GM19240 (cell line): Measurements from ENCODE around the gene FAN1.

Experiments used
- DNase-seq: peaks from one replicate; pipeline ENCODE4 v3.0.0; 2011; ENCODE audit warnings: low spot score; ENCODE audit not compliant: insufficient read length

Gene FAN1

DNA sequence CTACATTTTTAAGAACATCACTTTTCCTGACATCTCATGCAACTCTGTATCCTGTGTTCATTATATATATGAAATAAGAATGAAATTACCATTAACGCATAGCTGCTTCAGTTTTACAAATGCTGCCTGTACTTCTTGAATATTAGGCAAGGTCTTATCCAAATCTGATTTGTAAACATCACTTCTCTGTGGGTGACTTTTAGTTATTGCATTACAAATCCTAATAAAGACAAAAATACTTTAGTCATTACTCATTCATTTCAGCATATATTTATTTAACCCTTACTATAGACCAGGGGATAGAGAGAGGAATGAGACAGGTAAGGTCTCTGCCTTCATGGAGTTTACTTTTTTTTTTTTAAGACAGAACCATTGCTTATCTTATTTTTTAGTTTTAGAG lies 51.0 kb downstream of the FAN1 start:
- no peak for DNase-seq

DNA sequence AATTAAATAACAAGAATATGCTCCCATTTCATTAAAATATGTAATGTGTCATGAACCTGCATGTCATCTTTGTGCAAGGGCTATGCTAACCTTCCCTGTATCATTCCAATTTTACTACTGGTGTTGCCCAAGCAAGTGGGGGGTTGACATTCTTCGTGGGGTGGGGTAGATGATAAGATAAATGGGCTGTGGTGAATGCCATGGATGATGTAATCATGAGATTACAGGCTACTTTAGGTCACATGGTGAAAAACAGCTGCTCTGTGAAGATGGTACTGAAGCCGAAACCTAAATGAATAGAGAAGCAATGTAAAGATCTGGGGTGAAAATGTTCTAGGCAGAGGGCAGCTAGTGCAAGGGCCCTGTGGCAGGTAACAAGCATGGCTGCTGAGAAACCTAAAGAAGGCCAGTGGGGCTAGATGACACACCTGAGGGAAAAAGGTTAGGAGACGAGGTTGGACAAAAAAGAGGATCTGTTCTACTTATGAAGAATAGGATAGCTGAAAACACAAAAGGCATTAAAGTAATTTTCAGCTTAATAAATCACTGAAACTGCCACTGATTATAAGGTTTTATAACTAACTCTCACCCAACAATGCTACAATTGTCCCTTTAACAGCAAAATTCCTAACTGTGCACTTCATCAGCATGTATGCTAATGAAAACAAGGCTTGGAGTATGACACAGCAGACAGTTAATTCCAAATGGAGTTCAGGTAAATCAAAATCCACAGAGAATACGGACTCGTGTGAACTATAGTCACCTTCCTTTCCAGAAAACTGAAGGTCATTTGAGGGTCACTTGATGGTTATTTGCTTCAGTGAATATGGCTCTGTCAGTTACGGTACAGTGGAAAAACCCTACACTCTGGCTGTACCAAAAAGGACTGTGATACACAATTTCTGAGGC lies 52.8 kb downstream of the FAN1 start:
- DNase-seq: no peak

DNA sequence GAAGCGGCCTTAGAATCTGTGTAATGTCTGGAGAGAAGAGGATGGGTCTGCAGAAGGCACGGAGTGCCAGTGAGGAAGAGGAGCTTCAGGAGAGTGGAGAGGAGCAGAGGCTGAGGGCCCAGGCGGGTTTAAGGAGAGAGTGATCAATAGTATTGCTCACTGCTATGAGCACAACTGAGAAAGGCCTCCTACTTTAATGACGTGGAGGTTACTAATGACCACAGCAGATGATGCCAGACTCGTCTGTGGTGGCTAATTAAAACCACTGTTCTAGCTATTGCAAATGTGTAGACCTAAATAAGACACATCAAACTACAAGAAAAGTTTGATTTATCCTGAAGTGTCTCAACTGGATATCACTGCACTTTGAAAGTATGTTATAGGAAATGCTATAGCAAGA lies 54.5 kb downstream of the FAN1 start:
- no peak for DNase-seq

DNA sequence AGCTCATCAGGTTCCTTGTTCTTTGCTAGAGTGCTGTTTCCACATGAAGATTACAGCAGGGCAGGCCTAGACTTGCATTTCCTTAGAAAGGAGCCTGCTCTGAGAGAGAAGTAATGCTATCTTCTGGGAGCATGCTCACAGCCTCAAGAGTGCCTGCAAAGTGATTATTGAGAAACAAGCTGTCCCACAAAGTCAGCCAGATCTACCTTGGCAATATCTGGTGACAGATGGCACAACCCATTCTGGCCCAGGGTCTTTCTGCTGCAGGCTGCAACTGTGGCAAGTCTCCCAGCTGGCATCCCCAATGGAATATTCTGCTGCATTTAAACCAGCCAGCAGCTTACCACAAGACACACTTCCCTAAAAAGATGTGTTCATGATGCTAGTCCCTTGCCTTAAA lies 58.4 kb downstream of the FAN1 start:
- DNase-seq: no peak

DNA sequence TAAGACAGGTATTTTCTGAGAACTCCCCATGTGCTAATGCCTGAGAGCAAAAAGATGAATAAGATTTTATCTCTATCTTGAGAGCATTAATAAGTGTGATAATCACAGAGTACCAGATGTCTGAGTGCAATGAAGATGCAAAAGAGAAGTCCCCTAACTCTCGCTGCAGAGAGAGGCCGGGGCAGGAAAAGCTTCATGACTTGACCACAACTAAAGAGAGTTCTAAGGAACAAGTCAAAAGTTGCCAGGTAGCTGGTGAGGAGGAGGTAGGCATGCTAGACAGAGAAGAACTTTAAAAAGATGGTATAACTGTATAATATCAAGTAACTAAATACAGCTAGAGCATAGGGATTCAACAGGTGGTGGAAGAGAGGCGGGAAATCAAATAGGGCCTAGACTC lies 58.9 kb downstream of the FAN1 start:
- DNase-seq: no peak

DNA sequence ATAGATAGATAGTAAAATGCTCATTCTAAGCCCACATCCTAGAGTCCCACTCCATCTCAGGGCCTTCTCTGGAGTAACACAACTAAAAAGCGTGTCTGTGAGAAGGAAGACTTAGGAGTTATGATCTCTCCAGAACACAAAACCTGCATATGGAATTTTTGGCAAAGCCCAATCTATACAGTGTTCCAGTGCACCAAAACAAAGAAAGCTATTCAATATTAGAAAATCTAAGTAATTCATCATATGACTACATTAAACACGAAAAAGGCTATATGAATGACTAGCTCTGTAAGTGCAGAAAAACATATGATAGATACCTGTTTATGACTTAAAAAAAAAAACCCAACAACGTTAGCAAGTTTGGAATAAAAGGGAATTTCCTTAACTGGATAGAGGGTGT lies 60.0 kb downstream of the FAN1 start:
- no peak for DNase-seq

DNA sequence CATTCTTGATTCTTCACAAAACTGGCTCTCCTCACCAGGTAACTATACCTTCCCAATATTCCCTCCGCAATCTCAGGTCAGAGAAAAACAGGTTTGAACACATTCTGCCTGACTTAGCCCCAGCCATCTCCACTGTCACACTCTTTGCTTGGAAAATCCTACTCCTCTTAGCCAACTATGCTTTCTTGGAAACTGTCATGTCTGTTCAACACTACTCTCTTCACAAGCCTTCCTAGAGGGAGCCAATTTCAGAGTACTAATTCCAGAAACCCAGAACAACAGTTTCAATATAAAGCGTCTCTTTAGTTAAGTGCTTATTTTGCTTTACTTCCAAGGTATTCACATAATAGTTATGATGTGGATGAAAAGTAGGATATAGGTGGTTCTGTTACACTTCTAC lies 66.0 kb downstream of the FAN1 start:
- no peak for DNase-seq

DNA sequence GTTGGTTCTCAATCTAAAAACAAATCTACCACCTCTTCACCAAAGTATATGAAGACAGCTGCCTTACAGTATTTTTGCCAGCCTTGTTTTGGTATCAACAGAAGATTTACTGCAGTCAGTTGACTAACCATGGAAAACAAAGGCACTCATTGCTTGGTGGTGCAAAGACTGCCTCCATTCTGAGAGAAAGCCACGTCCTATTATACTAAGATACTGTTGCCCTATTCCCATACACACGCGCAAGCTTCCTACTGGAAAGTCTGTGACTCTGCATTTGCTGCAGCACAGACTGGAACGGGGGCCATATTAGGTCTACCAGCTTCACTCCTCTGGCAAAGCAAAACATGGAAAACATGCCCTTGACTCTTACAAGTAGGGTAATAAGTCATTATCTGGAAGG lies 69.7 kb downstream of the FAN1 start:
- DNase-seq: no peak

DNA sequence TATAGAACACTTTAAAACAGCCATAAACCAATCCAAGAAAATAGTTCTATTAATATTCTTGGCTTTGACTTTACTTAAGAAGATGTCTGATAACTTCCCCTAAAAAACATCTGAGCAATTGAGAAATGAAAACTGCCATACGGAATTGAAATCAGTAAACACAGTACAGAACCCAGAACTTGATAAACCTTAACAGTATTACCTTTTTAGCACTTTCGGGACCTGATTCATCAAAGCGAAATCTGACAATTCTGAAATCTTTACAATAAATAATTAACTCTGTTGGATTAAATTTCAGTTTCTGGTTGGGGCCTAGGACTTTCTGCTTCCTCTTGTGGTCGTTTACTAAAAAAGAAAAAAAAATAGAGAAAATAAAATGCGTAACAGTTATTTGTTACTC lies 70.4 kb downstream of the FAN1 start:
- DNase-seq: no peak

DNA sequence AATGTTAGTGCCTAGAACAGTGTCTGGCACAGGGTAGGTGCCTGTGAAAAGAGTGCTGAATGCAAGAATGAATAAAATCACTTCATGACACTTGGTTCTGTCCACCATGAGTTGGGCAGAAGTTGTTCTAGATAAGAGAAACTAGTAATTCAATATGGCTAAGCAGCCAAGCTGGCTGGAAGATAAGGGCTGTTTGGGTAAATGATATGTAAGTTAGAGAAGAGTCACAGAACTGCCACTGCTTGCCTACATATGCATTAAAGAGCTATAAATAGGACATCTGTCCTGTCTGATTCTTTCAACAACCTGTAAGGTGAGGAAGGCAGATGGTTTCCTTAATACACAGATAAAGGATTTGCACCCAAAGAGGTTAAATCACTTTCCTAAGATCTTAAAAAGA lies 74.6 kb downstream of the FAN1 start:
- DNase-seq: no peak

DNA sequence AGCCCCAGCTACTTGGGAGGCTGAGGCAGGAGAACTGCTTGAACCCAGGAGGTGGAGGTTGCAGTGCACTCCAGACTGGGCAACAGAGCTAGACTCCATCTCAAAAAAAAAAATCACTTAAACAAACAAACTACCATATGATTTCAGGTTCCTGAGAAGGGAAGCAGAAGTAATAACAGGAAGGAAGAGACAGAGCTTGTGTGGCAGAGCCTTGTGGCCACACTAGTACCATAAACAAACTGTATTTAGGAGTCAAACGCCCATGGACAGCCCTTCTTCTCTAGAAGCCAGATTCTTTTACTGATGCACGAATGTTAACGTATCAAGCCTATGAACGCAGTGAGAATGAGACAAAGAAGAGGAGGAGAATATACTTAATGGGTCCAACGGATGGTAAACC lies 75.7 kb downstream of the FAN1 start:
- no peak for DNase-seq

DNA sequence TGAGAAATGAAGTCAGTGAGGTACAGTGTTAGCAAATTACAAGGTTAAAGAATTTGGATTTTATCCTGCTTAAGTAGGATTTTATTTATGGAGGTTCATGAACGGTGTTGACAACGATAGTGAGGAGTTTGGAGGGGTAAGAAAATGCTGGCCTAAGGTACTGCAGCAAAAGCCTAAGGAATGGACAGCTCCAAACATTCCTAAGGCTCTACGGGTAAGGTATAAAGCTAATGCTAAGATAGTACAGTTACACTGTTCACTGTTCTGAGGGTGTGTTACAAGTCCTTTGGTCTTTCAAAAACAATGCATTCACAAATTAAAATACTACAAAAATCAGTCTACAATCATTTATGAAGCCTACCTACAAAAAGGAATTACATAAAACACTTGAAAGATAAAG lies 80.4 kb downstream of the FAN1 start:
- no peak for DNase-seq

DNA sequence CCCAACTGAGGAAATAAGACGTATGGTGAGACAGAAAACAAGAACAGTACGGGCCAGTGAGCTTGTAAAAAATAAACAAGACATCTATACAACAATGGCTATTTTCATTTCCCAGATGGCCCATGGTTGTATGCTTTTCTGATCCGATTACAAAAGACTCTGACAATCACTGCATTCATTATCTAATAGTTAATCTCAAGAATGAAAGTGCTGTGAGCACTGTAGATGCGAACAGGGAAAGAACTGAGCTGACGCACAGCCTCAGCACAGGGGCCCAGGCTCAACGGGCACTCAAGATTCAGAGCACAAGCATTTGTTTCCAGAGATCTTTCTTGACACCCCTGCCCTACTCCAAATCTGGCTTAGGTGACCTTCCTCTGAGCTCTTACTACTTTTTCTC lies 80.8 kb downstream of the FAN1 start:
- no peak for DNase-seq

DNA sequence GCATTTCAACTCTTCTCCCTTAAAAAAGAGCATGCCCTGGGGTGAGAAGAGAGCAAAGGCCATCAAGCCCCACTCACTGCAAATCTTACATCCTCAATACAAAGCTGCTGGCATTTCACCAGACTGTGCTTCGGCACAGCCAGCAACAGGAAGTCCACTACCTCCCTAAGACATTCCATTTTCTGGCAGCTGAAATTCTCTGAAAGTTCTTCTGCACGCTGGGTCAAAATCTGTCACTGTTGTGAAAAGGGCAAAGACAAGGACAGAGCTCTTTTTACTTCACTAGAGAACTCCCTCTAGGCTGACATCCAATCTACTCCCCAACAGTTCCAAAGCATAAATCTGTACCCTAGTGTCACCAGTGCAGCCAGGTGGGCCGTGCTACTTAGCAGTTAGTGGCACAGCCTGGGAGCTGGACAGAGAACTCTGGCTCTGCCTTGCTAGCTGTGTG lies 81.4 kb downstream of the FAN1 start:
- DNase-seq: no peak

DNA sequence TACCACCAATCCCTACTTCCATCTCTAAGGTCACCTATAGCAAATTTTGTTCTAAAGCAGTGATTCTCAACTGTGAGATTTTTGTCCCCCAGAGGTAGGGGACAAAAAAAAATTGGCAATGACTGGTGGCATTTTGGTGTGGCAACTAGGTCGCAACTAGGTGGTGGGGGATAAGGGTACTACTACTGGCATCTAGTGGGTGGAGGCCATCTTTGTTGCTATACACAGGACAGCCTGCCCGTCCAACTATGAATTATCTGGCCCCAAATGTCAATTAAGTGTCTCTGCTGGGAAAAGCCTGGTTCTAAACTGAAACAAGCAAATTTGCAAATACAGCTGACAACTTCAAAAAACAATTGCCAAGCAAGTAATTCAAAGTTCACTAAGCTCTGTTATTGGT lies 86.3 kb downstream of the FAN1 start:
- DNase-seq: no peak

DNA sequence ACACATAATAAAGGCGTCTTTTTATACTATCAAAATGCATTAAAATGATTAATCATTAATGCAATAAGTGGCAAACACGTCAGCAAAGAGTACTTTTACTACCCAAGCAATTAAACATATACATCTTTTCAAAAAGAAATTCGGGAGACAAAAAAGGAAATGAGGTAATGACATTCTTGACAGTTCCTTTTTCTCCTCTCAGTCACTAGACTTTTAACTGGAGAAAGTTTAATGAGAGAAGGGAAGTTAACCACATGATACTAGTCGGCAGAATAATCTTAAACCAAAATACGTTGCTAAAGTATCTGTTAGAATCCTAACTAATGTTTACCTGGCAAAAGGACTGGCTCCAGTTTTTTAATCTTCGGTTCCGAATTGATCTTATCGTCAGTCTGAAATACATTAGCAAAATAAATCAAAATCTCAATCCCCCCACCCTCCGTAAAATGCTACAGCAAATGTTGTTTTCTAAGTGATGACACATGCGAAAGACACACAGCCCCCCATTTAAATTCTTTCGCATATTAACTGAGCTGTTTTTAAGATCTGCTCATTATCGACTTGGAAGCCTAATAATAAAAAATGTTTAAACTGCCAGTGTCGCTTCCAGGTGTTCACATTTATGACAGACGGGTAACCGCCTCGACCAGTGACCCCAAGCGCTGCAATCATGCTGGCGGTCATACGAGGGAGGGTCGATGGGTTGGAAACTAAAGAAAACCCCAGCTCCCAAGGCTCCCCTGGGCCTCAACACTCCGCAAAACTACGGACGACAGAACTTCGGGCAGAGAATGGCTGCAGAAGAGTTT lies 86.9 kb downstream of the FAN1 start:
- no peak for DNase-seq

DNA sequence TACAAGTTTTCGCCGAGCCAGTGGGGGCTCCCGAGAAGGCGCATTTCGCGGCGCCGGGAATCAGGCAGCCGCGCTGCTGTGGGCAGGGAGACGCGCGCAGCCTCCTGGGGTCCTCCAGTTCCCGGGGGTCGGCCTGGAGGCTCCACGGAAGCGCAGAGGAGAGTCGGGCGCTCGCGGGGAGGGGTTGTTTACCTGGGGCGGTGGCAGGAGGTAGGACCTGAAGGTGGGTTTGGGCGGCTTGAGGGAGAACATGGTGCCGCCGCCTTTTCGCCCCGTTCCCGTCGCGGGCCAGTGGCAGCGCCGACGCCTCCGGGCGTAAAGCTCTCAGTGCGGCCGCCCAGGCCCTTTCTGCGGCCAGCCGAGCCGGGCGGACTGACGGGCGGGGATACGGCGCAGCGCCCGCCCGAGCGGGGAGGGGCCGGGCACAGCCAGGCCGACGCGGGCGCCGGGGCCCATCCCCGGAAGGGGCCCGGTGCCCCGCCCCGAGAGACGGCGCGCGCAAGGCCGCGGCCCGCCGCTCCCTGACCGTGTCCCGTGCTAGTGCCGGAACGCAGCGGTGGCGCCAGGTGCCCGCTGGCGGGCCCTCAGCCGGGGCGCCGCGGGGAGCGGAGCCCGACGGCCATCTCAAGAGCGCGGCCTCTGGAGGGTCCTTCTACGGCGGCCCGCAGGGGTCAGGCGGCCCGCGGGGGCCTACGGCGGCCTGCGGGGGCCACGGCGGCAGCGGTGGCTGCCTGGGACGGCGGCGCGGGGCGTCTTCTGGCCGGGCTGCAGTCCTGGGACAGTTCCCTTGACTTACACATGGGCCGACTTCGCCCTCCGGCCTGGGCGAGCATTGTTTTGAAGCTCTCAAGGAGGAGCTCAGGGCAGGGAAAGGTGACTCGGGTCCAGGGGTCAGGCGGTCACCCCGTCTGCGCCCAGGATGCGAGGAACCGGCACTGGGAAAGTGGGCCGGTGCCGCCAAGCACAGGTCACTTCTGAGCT lies 87.8 kb downstream of the FAN1 start, which contains the start of gene MTMR10:
MTMR10 (minus strand) TSS at position 374 of the 981 bp plus-strand sequence; CDS start at position 252, 122 bp downstream.
- peak; percentile 75 for DNase-seq

DNA sequence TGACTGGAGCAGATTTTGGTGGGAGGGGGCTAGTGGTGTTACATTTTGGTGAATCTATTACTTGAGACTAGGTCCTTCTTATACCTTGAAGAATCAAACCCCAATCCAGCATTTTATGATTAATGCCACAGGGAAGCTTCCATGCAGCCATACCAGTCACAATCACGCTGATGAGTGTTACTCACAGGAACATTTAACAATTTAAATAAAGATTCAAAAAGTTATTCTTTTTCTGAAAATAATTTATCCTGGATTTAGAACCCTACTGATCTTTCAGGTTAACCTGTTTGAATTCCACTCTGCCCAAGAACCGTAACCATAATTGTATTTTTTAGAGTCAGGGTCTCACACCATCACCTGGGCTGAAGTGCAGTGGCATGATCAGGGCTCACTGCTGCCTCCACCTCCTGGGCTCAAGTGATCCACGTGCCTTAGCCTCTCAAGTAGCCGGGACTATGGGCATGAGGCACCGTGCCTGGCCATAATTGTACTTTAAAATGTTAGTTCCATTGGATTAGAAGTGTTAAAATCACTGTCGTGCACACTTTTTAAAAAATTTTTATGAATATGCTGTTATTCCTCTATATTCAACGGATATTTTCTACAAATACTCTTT lies 88.6 kb downstream of the FAN1 start:
- DNase-seq: no peak
